ENCODE measurements around the gene FJX1. TPM values are rescaled to one million over a fixed set of nuclear protein-coding genes. Genes with fewer than 3 reads are reported as not detected.

Gene FJX1
- total and polyA plus RNA-seq, 4 donors: 0.46 to 3.0 (median 1.1) TPM

DNA sequence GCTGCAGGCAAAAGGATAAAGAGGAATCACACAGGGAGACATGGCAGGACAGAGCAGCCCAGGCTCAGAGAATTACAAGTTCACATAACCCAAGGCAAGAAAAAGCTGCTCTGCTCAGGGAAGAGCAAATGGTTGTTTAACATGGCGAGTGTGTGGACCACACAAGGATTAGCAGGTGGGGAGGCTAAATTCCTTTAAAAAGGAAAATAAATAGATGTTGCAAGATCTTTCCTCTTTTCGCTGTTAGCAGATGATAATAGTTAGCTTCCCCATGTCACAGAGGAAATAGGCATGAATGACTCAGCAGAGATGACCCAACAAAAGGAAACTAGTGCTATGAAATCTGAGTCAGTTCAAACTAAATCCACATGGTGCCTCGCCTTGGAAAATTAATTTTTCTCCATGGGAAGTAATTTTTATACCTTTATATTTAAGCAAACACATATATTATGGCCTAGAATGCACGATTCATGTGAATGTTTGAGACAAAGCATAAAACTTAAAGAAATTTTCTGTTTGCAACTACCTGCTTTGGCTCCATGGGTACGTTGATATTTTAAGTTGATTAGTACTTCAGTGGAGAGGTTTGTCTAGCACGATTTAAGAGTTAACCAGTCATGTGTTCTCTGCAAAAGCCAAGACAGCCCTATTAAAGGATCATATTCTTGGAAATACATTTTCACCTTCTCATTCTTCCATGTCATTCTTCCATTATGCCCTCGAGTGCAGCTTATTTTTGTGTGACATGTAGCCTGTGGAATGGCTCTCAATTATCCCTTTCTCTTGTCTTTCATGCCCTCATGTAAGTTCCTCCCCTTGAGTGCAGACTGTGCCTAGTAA, 38.5 kb upstream of the FJX1 start:
- 64% methylated on average over 7 of the region's 7 CpGs for WGBS
- no peaks in the 10 kb centered on the region for H3K9me3 ChIP-seq (ENCODE audit: control insufficient read depth in 4 of 4, low read length in 3 of 4)
- no peaks in the 10 kb centered on the region for H3K4me1 ChIP-seq (ENCODE audit: control insufficient read depth in 4 of 4, insufficient read depth in 4 of 4, low read length in 3 of 4)
- DNase-seq (ENCODE audit: low spot score): no peak
- H3K36me3 ChIP-seq (ENCODE audit: control insufficient read depth in 4 of 4, insufficient read depth in 3 of 4, low read depth in 1 of 4, low read length in 3 of 4): no peaks in the 10 kb centered on the region
- no peak overlapping the region for H3K4me3 ChIP-seq (ENCODE audit: low read depth in 1 of 3, low read length in 3 of 3)
- peaks cover 0 to 5% (median 2%) of the 10 kb centered on the region in 4 donors for H3K27me3 ChIP-seq (ENCODE audit: control insufficient read depth in 4 of 4, insufficient read depth in 4 of 4, low read length in 3 of 4)
- H3K27ac ChIP-seq (ENCODE audit: low read depth in 1 of 2, low read length in 2 of 2): no peak overlapping the region
- TF ChIP-seq, protein P1, sequence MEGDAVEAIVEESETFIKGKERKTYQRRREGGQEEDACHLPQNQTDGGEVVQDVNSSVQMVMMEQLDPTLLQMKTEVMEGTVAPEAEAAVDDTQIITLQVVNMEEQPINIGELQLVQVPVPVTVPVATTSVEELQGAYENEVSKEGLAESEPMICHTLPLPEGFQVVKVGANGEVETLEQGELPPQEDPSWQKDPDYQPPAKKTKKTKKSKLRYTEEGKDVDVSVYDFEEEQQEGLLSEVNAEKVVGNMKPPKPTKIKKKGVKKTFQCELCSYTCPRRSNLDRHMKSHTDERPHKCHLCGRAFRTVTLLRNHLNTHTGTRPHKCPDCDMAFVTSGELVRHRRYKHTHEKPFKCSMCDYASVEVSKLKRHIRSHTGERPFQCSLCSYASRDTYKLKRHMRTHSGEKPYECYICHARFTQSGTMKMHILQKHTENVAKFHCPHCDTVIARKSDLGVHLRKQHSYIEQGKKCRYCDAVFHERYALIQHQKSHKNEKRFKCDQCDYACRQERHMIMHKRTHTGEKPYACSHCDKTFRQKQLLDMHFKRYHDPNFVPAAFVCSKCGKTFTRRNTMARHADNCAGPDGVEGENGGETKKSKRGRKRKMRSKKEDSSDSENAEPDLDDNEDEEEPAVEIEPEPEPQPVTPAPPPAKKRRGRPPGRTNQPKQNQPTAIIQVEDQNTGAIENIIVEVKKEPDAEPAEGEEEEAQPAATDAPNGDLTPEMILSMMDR (IDR thresholded peaks at IDR 0.05; ENCODE audit: low read depth, low read length, missing input control): no peak
- TF ChIP-seq, protein P2, sequence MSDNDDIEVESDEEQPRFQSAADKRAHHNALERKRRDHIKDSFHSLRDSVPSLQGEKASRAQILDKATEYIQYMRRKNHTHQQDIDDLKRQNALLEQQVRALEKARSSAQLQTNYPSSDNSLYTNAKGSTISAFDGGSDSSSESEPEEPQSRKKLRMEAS (IDR thresholded peaks at IDR 0.05): no peak
- TF ChIP-seq FOXA1 (IDR thresholded peaks at IDR 0.05): no peak
- TF ChIP-seq, protein P3, sequence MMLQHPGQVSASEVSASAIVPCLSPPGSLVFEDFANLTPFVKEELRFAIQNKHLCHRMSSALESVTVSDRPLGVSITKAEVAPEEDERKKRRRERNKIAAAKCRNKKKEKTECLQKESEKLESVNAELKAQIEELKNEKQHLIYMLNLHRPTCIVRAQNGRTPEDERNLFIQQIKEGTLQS (IDR thresholded peaks at IDR 0.05): no peak
- TF ChIP-seq, protein P4, sequence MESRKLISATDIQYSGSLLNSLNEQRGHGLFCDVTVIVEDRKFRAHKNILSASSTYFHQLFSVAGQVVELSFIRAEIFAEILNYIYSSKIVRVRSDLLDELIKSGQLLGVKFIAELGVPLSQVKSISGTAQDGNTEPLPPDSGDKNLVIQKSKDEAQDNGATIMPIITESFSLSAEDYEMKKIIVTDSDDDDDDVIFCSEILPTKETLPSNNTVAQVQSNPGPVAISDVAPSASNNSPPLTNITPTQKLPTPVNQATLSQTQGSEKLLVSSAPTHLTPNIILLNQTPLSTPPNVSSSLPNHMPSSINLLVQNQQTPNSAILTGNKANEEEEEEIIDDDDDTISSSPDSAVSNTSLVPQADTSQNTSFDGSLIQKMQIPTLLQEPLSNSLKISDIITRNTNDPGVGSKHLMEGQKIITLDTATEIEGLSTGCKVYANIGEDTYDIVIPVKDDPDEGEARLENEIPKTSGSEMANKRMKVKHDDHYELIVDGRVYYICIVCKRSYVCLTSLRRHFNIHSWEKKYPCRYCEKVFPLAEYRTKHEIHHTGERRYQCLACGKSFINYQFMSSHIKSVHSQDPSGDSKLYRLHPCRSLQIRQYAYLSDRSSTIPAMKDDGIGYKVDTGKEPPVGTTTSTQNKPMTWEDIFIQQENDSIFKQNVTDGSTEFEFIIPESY (IDR thresholded peaks at IDR 0.05): no peak
- no peak for TF ChIP-seq SP1 (IDR thresholded peaks at IDR 0.05)
- TF ChIP-seq TAF1 (conservative IDR thresholded peaks at IDR 0.05): no peak
- TF ChIP-seq FOXA2 (IDR thresholded peaks at IDR 0.05): no peak
- TF ChIP-seq JUND (IDR thresholded peaks at IDR 0.05): no peak
- no peak for TF ChIP-seq HNF4G (IDR thresholded peaks at IDR 0.05)
- TF ChIP-seq, protein P5, sequence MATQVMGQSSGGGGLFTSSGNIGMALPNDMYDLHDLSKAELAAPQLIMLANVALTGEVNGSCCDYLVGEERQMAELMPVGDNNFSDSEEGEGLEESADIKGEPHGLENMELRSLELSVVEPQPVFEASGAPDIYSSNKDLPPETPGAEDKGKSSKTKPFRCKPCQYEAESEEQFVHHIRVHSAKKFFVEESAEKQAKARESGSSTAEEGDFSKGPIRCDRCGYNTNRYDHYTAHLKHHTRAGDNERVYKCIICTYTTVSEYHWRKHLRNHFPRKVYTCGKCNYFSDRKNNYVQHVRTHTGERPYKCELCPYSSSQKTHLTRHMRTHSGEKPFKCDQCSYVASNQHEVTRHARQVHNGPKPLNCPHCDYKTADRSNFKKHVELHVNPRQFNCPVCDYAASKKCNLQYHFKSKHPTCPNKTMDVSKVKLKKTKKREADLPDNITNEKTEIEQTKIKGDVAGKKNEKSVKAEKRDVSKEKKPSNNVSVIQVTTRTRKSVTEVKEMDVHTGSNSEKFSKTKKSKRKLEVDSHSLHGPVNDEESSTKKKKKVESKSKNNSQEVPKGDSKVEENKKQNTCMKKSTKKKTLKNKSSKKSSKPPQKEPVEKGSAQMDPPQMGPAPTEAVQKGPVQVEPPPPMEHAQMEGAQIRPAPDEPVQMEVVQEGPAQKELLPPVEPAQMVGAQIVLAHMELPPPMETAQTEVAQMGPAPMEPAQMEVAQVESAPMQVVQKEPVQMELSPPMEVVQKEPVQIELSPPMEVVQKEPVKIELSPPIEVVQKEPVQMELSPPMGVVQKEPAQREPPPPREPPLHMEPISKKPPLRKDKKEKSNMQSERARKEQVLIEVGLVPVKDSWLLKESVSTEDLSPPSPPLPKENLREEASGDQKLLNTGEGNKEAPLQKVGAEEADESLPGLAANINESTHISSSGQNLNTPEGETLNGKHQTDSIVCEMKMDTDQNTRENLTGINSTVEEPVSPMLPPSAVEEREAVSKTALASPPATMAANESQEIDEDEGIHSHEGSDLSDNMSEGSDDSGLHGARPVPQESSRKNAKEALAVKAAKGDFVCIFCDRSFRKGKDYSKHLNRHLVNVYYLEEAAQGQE (IDR thresholded peaks at IDR 0.05): no peak
- TF ChIP-seq RAD21 (IDR thresholded peaks at IDR 0.05): no peak
- no peak for TF ChIP-seq YY1 (IDR thresholded peaks at IDR 0.05)
- TF ChIP-seq RXRA (IDR thresholded peaks at IDR 0.05): no peak
- TF ChIP-seq HNF4A (conservative IDR thresholded peaks at IDR 0.05): no peak
- TF ChIP-seq EGR1 (IDR thresholded peaks at IDR 0.05; ENCODE audit: low read depth in 2 of 2): no peak
- H3K9ac ChIP-seq (ENCODE audit: low read depth in 1 of 2, low read length in 2 of 2): no peak overlapping the region

Measured in liver (tissue), 9 donors.